Measurements from ENCODE around the gene KIAA1217.

DNA sequence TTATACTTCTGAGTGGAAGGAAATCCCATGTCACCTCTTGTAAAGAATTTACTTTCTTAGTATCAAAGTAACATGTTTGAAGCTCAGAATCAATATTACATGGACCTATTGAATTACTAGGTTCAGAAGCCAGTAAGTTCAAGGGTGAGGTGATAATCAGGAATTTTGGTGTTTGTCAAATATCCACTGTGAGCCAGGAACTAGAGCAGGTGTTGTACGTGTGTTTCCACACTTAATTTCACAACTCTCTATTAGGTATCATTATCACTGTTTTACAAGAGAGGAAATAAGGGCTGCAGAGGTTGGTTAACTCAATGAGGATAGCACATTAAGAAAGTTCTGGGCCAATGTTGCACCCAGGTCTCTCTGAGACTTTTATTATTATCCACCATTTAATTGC is 130.4 kb downstream of the KIAA1217 start:
- TF ChIP-seq, protein P1, sequence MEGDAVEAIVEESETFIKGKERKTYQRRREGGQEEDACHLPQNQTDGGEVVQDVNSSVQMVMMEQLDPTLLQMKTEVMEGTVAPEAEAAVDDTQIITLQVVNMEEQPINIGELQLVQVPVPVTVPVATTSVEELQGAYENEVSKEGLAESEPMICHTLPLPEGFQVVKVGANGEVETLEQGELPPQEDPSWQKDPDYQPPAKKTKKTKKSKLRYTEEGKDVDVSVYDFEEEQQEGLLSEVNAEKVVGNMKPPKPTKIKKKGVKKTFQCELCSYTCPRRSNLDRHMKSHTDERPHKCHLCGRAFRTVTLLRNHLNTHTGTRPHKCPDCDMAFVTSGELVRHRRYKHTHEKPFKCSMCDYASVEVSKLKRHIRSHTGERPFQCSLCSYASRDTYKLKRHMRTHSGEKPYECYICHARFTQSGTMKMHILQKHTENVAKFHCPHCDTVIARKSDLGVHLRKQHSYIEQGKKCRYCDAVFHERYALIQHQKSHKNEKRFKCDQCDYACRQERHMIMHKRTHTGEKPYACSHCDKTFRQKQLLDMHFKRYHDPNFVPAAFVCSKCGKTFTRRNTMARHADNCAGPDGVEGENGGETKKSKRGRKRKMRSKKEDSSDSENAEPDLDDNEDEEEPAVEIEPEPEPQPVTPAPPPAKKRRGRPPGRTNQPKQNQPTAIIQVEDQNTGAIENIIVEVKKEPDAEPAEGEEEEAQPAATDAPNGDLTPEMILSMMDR (IDR thresholded peaks at IDR 0.05), result no peak
- TF ChIP-seq POLR2A (IDR thresholded peaks at IDR 0.05), result no peak

Data from adrenal gland (tissue), 5 donors.